ENCODE measurements around the gene CIBAR2.

DNA sequence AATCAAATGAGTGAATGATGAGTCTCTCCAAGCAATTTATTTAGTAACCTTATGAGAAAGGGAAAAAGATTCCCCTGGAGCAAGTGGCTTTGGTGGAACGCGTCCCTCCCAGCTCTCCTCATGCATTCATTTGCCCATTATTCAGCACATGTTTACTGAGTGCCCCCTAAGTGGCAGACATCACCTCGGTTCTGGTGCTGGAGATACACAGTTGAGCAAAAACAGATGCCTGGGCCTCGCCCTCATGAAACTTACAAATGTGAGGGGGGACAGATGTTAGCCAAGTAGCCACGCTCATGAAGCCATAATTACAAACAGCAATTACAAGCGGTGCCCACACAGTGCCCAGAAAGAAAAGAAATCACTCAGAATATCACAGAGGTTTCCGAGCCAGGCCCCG is 45.1 kb upstream of the CIBAR2 start:
- TF ChIP-seq, protein P1, sequence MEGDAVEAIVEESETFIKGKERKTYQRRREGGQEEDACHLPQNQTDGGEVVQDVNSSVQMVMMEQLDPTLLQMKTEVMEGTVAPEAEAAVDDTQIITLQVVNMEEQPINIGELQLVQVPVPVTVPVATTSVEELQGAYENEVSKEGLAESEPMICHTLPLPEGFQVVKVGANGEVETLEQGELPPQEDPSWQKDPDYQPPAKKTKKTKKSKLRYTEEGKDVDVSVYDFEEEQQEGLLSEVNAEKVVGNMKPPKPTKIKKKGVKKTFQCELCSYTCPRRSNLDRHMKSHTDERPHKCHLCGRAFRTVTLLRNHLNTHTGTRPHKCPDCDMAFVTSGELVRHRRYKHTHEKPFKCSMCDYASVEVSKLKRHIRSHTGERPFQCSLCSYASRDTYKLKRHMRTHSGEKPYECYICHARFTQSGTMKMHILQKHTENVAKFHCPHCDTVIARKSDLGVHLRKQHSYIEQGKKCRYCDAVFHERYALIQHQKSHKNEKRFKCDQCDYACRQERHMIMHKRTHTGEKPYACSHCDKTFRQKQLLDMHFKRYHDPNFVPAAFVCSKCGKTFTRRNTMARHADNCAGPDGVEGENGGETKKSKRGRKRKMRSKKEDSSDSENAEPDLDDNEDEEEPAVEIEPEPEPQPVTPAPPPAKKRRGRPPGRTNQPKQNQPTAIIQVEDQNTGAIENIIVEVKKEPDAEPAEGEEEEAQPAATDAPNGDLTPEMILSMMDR (IDR thresholded peaks at IDR 0.05): no peak
- TF ChIP-seq POLR2AphosphoS5 (IDR thresholded peaks at IDR 0.05): no peak
- TF ChIP-seq POLR2A (IDR thresholded peaks at IDR 0.05): no peak
- TF ChIP-seq EP300 (IDR thresholded peaks at IDR 0.05; ENCODE audit: low read depth): no peak
